Measurements from ENCODE around the gene DNAAF3.

DNAAF3 gene

GRCh38 chr19:55161571-55162322, 4.7 kb downstream of the DNAAF3 start:
- POLR2A ChIA-PET: no interaction called here
- no peak for TF ChIP-seq CTCF (IDR thresholded peaks at IDR 0.05; ENCODE audit: control extremely low read depth, extremely low read depth, low read depth, missing control alignments)
- CTCF ChIA-PET: interaction anchor here (1.9 to 2.7 kb wide), 4 partner anchors 13 to 58 kb away, joined by 4 to 18 read pairs (median 14); no protein-coding TSS in a partner anchor
- no peak for DNase-seq (ENCODE audit: extremely low spot score)

GRCh38 chr19:55160986-55161365, 5.4 kb downstream of the DNAAF3 start:
- no peak for DNase-seq (ENCODE audit: extremely low spot score)
- TF ChIP-seq CTCF (IDR thresholded peaks at IDR 0.05; ENCODE audit: control extremely low read depth, extremely low read depth, low read depth, missing control alignments): no peak
- ChIA-PET CTCF (interaction anchor here (0.6 to 2.7 kb wide), 20 partner anchors 10 to 682 kb away, joined by 3 to 18 read pairs (median 4); partner anchors contain the start of gene ISOC2), POLR2A (no interaction called here)

- CTCF ChIA-PET: interaction anchor here (0.6 to 2.7 kb wide), 30 partner anchors 8 to 682 kb away, joined by 3 to 18 read pairs (median 4); partner anchors contain the start of gene ISOC2
- peak; percentile 97 for DNase-seq (ENCODE audit: extremely low spot score)
- TF ChIP-seq CTCF (IDR thresholded peaks at IDR 0.05; ENCODE audit: control extremely low read depth, extremely low read depth, low read depth, missing control alignments): peak; percentile 94
- POLR2A ChIA-PET: interaction anchor here (0.6 kb wide), 1 partner anchor 229 kb away, joined by 3 read pairs; no protein-coding TSS in a partner anchor
These were observed 6.1 kb downstream of the DNAAF3 start for GRCh38 chr19:55160128-55160985.

- POLR2A ChIA-PET: no interaction called here
- no peak for DNase-seq (ENCODE audit: extremely low spot score)
- TF ChIP-seq CTCF (IDR thresholded peaks at IDR 0.05; ENCODE audit: control extremely low read depth, extremely low read depth, low read depth, missing control alignments): no peak
- CTCF ChIA-PET: interaction anchor here (0.9 to 2.7 kb wide), 19 partner anchors 8 to 345 kb away, joined by 3 to 18 read pairs (median 5); no protein-coding TSS in a partner anchor
These were observed 7.3 kb downstream of the DNAAF3 start for GRCh38 chr19:55158848-55159749.

- ChIA-PET CTCF (interaction anchor here (1.0 to 2.7 kb wide), 5 partner anchors 8 to 346 kb away, joined by 3 to 10 read pairs (median 3); partner anchors contain the start of gene DNAAF3), POLR2A (no interaction called here)
- no peak for TF ChIP-seq CTCF (IDR thresholded peaks at IDR 0.05; ENCODE audit: control extremely low read depth, extremely low read depth, low read depth, missing control alignments)
- no peak for DNase-seq (ENCODE audit: extremely low spot score)
These were observed 8.0 kb downstream of the DNAAF3 start for GRCh38 chr19:55158423-55158822.

Measured in GM10248 (cell line).